Activated CD4-positive, CD25-positive, alpha-beta regulatory T cell (primary cell): ENCODE data around the gene CLCNKA.
A peak's percentile ranks its signal among the peaks of the same experiment; 100 is the strongest.
"Not testable (repeated sequence)": the region's sequence is repeated elsewhere in the genome, so short reads cannot be mapped to it uniquely, and the experiment has no call there.

Source experiments
- DNase-seq, 4 experiments: peaks; one replicate each; lab custom pipeline; 2025; lab: John Stamatoyannopoulos, UW

The CLCNKA gene

GRCh38 chr1:15997637-15998280 is 24.1 kb upstream of the CLCNKA start:
- DNase-seq, result no peak

- DNase-seq, result no peak
These were observed 22.9 kb upstream of the CLCNKA start for GRCh38 chr1:15998929-15999328.

DNA sequence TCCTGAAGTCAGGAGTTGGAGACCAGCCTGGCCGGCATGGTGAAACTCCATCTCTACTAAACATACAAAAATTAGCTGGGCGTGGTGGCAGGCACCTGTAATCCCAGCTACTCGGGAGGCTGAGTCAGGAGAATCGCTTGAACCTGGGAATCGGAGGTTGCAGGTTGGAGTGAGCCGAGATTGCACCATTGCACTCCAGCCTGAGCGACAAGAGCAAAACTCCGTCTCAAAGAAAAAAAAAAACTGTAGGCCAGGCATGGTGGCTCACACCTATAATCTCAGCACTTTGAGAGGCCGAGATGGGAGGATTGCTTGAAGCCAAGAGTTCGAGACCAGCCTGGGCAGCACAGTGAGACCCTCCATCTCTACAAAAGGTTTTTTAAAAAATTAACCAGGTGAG is 20.6 kb upstream of the CLCNKA start:
- not testable (repeated sequence) for DNase-seq

DNA sequence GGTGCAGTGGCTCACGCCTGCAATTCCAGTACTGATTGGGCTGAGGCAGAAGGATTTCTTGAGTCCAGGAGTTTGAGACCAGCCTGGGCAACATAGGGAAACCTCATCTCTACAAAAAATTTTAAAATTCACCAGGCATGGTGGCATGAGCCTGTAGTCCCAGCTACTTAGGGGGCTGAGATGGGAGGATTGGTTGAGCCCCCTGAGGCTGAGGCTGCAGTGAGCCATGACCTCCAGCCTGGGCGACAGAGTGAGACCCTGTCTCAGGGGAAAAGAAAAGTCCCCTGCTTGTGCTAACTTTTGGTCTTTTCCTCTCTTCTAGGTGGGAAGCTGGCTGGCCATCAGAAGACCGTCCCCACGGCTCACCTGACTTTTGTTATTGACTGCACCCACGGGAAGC is 16.2 kb upstream of the CLCNKA start:
- DNase-seq, result no peak

GRCh38 chr1:16006010-16006409 is 15.8 kb upstream of the CLCNKA start:
- DNase-seq, result no peak

- no peak for DNase-seq
These were observed 15.0 kb upstream of the CLCNKA start for GRCh38 chr1:16006552-16007485.

- DNase-seq, result no peak
These were observed 14.0 kb upstream of the CLCNKA start for GRCh38 chr1:16007671-16008341.

DNA sequence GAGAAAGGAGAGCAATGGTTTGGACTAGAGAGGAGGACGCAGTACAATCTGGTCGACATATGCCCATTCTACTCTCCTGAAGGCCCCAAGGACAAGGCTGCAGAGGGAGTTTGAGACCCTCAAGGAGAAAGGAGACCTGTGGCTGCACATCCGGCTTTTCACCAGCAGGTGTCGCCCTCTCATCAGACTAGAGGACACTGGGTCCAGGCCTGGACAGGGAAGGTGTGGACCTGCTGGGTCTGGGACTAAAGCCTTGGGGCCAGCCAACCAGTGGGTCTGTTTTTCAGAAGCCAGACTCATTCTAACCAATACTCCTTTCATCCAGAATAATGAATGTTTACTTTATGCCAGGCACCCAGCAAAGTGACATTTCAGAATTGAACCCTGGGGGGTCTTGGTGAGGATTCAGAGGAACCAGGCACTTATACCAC is 12.8 kb upstream of the CLCNKA start:
- DNase-seq, result peak; percentile 9 to 68 (median 54)

GRCh38 chr1:16009678-16010077 is 12.2 kb upstream of the CLCNKA start:
- no peak for DNase-seq

DNA sequence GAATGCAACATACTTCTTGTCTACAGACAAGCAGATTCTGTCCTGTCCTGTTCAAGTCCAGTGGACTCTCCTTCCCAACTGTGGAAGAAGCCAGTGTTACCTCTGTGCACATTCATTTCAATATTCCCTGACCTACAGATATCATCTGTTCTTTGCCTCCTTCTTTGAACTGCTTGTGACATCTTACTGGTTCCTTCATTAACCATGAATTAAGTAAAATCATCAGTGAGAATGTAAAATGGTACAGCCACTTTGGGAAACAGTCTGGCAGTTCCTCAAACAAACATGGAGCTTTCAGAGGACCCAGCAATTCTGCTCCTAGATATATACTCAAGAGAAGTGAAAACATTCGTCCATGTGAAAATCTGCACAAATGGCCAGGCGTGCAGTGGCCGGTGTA is 11.0 kb upstream of the CLCNKA start:
- DNase-seq, result no peak

GRCh38 chr1:16011936-16012589 is 9.8 kb upstream of the CLCNKA start:
- DNase-seq, result no peak

- DNase-seq, result peak in 1 of 4 experiments; percentile 21
These were observed 9.1 kb upstream of the CLCNKA start for GRCh38 chr1:16012590-16013219.

- DNase-seq, result peak in 1 of 4 experiments; percentile 23
These were observed 8.5 kb upstream of the CLCNKA start for GRCh38 chr1:16013220-16013907.

- no peak for DNase-seq
These were observed 8.0 kb upstream of the CLCNKA start for GRCh38 chr1:16013908-16014258.

- DNase-seq, result no peak
These were observed 7.0 kb upstream of the CLCNKA start for GRCh38 chr1:16014509-16015482.

GRCh38 chr1:16015491-16015890 is 6.3 kb upstream of the CLCNKA start:
- DNase-seq, result no peak

DNA sequence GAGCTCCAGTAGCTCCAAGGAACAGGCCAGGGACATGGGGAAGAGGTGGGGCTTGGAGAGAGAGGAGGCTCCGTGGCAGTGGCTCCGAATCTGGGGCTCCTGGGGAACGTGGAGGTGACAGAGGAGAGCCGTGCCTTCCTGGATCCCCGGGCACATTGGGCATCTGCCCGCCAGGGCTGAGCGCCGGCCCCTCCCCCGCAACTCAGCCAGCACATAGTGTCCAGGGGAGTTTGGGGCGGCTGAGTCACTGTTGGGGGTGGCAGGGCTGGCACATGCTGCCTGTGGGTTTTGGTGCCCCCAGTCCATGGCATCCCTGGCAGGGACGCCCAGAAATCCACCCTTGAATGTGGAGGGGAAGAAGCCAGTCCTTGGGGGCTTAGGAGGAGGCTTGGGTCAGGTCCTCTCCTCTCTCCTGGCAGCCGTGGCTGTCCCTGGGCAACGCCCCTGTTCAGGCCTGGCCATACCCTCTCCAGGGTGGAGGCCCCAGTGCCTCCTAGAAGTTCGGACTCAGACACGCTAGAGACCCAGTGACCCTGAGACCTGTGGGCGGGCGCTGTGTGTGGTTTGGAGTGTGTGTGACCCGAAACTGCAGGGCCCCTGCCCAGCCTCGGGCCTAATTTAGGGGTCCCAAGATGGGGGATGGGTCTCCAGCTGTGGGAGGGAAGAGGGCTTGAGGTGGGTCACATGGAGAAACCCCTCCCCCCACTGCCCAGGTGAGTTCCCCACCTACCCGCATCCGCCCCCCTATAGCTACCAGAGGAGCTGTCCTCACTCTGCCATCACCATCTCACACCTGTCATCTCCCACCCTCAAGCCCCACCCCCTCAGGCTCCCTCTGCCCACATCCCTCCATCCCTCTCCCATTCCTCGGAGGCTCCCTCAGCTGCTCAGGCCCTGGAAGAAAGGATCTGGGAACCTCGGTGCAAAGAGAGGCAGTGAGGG is 5.6 kb upstream of the CLCNKA start:
- no peak for DNase-seq

- DNase-seq, result no peak
These were observed 4.8 kb upstream of the CLCNKA start for GRCh38 chr1:16017076-16017460.
